ENCODE data around the gene CDH6. TPM values are rescaled to one million over a fixed set of nuclear protein-coding genes. Genes with fewer than 3 reads are reported as not detected.

Gene CDH6
- total RNA-seq, 1 experiment from 2014 or later, result 0.57 TPM

DNA sequence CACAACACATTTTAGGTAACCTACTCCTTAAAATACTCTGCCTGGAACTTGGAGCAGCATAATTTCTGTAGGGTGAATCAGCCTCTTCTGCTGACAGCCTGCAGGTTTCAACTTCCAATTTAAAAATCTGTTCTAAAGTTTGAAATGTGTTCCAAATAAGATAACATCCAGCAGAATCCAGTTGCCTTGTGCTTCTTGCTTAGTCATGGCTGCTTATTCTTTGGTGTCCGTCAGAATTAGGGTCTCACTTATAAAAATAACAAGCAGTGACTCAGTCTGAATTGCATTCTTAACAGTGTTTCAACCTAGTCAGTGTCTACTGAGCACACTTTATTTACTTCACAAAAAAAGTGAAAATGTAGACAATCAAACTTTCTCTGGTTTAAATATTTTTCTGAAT, 3.7 kb downstream of the CDH6 start:
- DNase-seq (ENCODE audit: low read depth), result peak; percentile 2

DNA sequence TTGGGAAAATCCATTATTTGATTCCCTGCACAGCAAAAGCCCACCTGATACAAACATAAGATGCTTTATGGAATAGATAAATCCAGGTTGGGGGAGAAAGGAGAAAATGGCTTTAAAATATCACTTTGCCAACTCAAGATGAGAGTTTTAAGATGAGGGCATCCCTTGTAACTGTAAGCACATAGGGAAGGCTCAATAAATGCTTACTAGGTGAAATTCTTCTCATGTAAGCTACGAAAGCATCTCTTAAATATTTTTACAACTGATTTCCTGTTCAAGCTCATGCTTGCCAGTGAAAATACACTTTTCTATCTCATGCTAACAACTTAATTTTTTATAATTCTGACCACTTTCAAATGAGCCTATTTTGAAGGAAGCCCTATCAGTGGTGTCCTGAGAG, 11.5 kb downstream of the CDH6 start:
- no peak for DNase-seq (ENCODE audit: low read depth)

DNA sequence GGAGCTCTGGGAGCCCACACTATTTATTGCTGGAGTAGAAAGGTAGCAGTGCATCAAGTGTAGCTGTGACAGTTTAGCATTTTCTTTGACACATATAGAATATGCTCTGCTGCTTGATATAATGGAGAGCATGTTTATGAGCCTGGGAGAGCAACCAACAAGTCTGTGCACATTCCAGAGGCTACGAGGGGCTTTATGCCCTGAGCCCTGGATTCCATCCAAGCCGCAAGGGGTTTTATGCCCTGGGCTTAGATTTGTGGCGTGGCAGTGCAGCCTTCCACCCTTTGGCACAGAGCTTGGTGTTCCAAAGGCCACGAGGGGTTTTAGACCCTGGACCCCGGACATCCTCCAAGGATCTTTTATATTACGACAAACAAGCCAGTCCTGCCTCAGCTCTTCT, 14.6 kb downstream of the CDH6 start:
- DNase-seq (ENCODE audit: low read depth), result no peak

GRCh38 chr5:31209334-31209733, 15.8 kb downstream of the CDH6 start:
- no peak for DNase-seq (ENCODE audit: low read depth)

- no peak for DNase-seq (ENCODE audit: low read depth)
These were observed 17.6 kb downstream of the CDH6 start for GRCh38 chr5:31211098-31211497.

GRCh38 chr5:31213257-31213656, 19.8 kb downstream of the CDH6 start:
- DNase-seq (ENCODE audit: low read depth), result no peak

GRCh38 chr5:31213705-31214121, 20.2 kb downstream of the CDH6 start:
- no peak for DNase-seq (ENCODE audit: low read depth)

- no peak for DNase-seq (ENCODE audit: low read depth)
These were observed 20.7 kb downstream of the CDH6 start for GRCh38 chr5:31214229-31214628.

- DNase-seq (ENCODE audit: low read depth), result no peak
These were observed 21.8 kb downstream of the CDH6 start for GRCh38 chr5:31215236-31215635.

DNA sequence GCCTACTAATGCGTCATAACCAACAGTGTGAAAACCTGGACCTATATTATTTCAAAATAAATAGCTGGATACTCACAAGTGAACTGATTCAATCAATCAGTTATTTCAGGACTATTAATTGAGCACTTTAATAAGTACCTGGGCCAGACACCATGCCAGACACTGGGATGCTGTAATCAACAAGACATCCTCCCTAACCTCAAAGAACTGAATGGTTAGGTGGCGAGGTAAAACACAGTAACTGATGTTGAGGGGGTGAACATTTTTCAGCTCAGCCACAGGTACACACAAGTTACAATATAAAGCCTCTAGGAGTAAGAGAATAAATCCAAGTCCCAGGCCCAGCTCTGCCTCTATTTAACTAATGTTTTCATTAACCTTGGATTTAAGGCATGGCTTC, 24.0 kb downstream of the CDH6 start:
- DNase-seq (ENCODE audit: low read depth), result no peak

DNA sequence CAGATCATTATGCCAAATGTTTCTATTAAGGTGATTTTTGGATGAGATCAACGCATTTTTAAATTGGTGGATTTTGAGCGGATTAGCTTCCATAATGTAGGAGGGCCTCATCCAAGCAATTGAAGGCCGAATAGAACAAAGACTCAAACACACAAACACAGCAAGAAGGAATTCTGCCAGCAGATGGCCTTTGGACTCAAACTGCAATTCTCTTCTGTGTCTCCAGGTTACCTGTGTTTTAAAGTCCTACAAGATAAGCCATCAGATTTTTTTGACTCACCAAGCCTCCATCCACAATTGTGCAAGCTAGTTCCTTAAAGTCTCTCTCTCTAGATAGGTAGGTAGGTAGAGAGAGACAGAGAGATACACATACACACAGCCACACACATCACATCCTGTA, 25.5 kb downstream of the CDH6 start:
- DNase-seq (ENCODE audit: low read depth), result no peak

DNA sequence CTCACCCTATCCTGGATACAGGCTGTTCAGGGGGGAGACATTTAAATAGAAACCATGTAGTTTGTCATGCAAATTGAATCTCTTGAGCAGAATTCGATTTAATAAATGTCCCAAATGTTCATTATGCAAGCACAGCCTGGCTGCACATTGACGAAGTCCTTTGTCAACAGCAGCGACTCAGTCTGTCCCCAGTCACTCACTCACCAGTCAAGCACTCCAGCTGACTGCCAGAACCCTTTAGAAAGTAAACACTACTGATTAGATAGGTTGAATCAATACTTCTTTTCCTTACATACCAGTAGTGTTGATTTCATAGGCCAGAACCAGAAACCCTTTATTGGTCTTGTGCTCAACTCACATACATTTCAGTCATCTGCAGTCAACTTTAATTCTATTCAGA, 27.5 kb downstream of the CDH6 start:
- DNase-seq (ENCODE audit: low read depth), result no peak

DNA sequence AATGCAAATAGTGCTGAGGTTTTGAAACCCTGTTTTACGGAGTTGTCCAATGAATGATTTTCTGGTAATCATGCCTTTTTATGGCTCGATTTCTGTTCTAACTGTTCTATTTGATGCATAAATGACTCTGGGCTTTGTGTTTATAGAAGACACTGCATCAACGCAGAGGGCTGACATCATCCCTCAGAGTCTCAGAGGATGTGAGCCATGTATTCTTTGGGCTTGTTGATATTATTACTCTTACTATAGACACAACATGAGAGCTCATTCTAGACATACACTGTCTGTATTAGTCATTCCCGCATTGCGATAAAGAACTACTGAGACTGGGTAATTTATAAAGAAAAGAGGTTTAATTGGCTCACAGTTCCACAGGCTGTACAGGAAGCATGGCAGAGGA, 31.6 kb downstream of the CDH6 start:
- peak; percentile 8 for DNase-seq (ENCODE audit: low read depth)

DNA sequence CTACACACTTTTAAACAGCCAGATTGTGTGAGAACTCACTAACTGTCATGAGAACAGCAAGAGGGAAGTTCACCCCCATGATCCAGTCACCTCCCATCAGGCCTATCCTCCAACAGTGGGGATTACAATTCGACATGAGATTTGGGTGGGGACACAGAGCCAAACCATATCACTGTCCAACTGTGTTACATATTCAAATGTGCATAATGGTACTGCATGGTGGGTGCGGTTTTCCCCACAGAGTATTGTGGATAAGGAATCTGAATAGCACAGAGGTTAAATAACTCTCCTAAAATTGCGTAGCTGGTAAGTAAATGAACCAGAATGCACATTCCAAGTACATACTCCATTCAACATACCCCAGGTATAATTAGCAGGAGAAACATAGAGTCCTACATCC, 32.1 kb downstream of the CDH6 start:
- no peak for DNase-seq (ENCODE audit: low read depth)

DNA sequence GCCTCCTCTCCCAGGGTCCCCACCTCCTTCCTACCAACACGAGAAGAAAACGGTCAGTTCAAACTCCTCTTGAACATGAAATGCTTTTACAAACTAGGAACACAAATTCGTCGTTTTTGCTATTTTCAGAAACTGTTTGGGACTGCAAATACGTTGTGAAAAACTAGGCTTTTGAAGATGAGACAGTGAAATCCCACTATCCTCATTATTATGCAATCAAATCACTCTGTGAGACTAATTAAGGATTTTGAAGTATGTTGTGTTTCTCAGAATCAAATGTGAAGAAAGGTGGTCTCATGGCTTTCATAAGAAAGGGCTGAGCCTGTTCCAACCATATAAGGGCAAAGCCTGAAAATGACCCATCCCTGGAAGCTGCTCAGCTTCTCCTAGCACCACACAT, 33.2 kb downstream of the CDH6 start:
- no peak for DNase-seq (ENCODE audit: low read depth)

DNA sequence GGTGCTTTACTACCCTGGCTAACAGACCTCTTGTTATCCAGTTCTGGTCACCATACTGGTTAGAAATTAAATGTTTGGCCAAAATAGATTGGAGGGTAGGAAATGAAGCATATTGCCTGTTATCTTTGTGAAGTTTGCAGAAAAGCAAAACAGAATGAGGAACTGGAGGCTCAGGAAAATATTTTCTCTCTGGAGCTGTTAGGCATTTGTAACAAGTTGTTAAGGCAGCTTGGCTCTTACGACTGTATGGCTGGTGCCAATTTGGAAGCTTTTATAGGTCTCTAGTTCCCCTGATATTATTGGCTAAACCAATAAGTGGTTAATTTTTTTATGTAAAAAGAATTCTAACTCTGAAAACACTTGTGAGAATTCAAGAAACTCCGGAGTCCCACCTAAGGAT, 35.8 kb downstream of the CDH6 start:
- no peak for DNase-seq (ENCODE audit: low read depth)

- DNase-seq (ENCODE audit: low read depth), result no peak
These were observed 37.8 kb downstream of the CDH6 start for GRCh38 chr5:31231177-31231838.

DNA sequence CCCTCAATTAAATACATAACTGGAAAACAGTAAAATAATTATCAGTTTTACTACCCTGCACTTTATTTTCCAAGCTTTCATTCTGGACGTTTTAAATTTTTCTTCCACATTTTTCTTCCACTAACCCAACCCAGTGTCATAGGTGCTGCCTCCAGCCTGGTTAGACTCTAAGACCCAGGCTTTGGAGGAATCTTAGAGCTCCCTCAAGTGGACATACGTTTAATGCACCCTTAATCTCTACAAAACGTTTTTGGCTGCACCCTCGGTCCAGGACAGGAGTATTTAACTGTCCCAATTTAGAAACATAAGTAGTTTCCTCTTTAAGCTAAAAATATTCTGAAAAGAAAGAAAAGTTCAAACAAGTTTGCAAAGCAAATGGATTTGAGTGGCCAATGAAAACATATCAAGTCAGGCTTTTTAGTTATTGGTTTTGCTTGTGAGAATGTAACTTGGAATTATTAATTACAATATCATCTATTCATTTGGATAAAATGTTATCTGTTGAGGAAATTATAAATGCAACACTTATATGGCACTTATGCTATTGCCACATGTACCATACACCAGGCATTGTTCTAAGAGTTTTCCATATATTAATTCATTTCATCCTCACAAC, 38.9 kb downstream of the CDH6 start:
- DNase-seq (ENCODE audit: low read depth), result peak; percentile 4

DNA sequence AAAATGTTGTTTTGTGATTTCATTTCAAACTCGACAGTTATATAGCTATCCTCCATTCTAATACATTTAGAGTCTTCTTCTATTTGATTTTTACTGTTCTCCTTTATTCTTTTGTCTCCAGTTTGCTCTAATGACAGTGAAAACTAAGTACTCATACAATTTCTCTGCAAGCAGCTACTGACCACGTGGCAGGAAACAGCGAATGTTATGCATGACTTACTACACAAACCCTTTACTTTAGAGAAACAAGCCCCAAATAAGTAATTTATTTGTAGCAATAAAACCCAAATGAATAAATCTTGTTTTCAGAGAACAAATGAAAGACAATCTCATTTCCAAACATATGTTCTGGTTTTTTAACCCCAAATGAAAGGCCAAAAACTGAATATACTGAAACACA, 41.9 kb downstream of the CDH6 start:
- no peak for DNase-seq (ENCODE audit: low read depth)

DNA sequence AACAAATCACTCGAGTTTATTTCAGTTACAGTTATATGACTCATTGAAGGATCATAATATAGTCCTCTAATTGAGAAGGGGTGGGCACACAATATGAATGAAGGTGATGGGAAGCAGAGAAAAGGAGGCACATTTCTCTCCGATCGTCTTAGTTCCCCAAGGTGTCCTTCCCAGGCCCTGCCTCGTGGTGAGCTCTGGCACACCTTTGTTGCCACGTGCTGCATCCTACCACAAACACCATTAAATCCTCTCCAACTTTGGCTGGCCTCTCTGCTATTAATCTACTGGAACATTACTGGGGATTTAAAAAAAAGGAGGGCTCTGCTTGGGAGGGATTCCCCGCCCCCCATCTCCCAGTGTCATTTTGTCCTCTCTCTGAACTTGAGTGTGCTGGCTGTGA, 42.9 kb downstream of the CDH6 start:
- DNase-seq (ENCODE audit: low read depth), result no peak

DNA sequence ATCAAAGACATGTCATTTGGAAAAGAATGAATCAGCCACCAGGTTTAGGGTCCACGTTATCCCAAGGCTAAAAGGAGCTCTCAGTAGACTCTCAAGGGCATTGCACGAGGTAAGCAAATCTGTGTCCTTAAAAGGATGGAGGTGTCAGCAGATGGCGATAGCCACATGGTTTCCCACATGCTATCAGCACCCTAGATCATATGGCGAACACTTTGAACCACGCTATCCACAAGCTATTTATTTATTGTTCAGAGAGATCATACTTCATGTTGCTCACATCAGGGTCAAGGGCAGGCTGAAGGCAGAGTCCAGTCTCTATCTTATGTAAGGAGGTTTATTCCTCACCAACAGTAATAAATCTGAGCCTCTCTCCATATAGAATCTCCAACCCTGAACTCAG, 43.7 kb downstream of the CDH6 start:
- DNase-seq (ENCODE audit: low read depth), result no peak

DNA sequence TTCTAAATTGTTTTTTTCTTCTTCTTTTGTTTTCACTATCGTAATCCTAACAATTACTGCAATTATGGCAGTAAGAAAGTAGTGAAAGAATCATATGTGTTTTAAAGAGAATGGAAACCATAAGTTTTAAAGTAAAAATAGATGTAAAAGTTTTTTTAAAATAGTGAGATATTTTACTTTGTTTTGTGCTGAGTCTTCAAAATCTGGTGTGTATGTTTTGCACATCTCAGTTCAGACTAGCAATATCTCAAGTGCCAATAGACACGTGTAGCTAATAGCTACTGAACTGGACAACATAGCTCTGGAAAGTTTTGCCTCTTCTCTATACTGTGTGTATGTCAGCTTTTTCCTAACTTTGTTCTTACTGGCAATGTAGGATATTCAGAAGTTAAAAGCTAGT, 45.0 kb downstream of the CDH6 start:
- DNase-seq (ENCODE audit: low read depth), result no peak

- DNase-seq (ENCODE audit: low read depth), result no peak
These were observed 51.4 kb downstream of the CDH6 start for GRCh38 chr5:31244921-31245320.

GRCh38 chr5:31247381-31247780, 53.9 kb downstream of the CDH6 start:
- no peak for DNase-seq (ENCODE audit: low read depth)
